K562 (cell line): Measurements from ENCODE around the gene ZBTB48. TPM values are rescaled to one million over a fixed set of nuclear protein-coding genes. Genes with fewer than 3 reads are reported as not detected.

Experiments
- BACH1 ChIP-seq: fragments of 200-800 bp; sonication (Bioruptor generic); IDR thresholded peaks from 2 replicates; pipeline ENCODE4 v1.6.1; 2016; ENCODE audit warnings: missing genetic modification characterization, missing compliant biosample characterization
- BRD9 ChIP-seq: fragments of 450-650 bp; IDR thresholded peaks from 2 replicates; pipeline ENCODE4 v1.6.1; 2018; ENCODE audit warnings: low read depth; ENCODE audit not compliant: partially characterized antibody
- EP300 ChIP-seq: IDR thresholded peaks from 2 replicates; pipeline ENCODE4 v1.6.1; 2012; ENCODE audit warnings: low read length, improper control_type of control experiment
- JUND ChIP-seq, 2 experiments: IDR thresholded peaks; 2 replicates in 1 of 2; 3 replicates in 1 of 2; pipeline ENCODE4 v1.6.1; 2011; ENCODE audit warnings: borderline replicate concordance in 2 of 2, low read depth in 2 of 2, low read length in 2 of 2, improper control_type of control experiment in 1 of 2, missing biosample characterization in 1 of 2, missing genetic modification characterization in 1 of 2, missing genetic modification reagents in 1 of 2
- MYC ChIP-seq, 2 experiments: fragments of 250-450 bp in 1 of 2; sonication (Bioruptor Pico) in 1 of 2; IDR thresholded peaks; 2 replicates each; pipeline versions ENCODE4 v1.5.1 to v1.6.1; 2012 to 2021; ENCODE audit warnings: low read depth in 2 of 2, borderline replicate concordance in 1 of 2, improper control_type of control experiment in 1 of 2, low read length in 1 of 2, mild to moderate bottlenecking in 1 of 2, moderate library complexity in 1 of 2
- PTRF ChIP-seq: fragments of 450-650 bp; IDR thresholded peaks from 2 replicates; pipeline ENCODE4 v1.6.1; 2016; ENCODE audit warnings: mild to moderate bottlenecking, missing genetic modification characterization, missing compliant biosample characterization
- THRAP3 ChIP-seq: fragments of 450-650 bp; IDR thresholded peaks from 2 replicates; pipeline ENCODE4 v1.6.1; 2016; ENCODE audit warnings: mild to moderate bottlenecking, inconsistent platforms, borderline replicate concordance
- ZEB2 ChIP-seq: fragments of 450-650 bp; IDR thresholded peaks from 2 replicates; pipeline ENCODE4 v1.6.1; 2016
- ZNF134 ChIP-seq: fragments of 250-450 bp; sonication (Bioruptor Pico); conservative IDR thresholded peaks from 2 replicates; pipeline ENCODE4 v1.4.0; 2020
- polyA plus RNA-seq, 8 experiments: library from polyadenylated mRNA; depleted of rRNA in 4 of 8; stranded (reverse) in 5 of 8; unstranded in 3 of 8; fragments of >200 nt; fragmentation: Nextera tagmentation in 2 of 8; fragmentation: Illumina TruSeq in 1 of 8; extraction: Ambion mirVana in 2 of 8; extraction: Trizol in 1 of 8; gene quantifications; 2 replicates each; pipeline versions ENCODE4 v1.2.1 to v1.2.3, GENCODE V29; 2011 to 2014; ENCODE audit warnings: inconsistent platforms in 1 of 8, missing spikeins in 1 of 8
- total RNA-seq, 7 experiments: library from RNA; depleted of rRNA in 6 of 7; stranded (reverse); fragments of >200 nt in 6 of 7; fragmentation: Illumina TruSeq in 2 of 7; extraction: Trizol in 2 of 7; gene quantifications; 2 replicates each; pipeline versions ENCODE4 v1.2.1 to v1.2.3, GENCODE V29; 2011 to 2021; ENCODE audit warnings: low replicate concordance in 1 of 7
- TF ChIP-seq, protein P1 (sequence below), 2 experiments: fragments of 450-650 bp in 1 of 2; sonication (generic) in 1 of 2; formaldehyde crosslinking in 1 of 2; IDR thresholded peaks; 2 replicates each; pipeline versions ENCODE4 v1.7.1 to v1.9.0; 2016 to 2022; ENCODE audit warnings: inconsistent platforms in 1 of 2, mild to moderate bottlenecking in 1 of 2, missing genetic modification reagents in 1 of 2
- TF ChIP-seq, protein P2 (sequence below), 3 experiments: fragments of 200-800 bp in 1 of 3; fragments of 250-450 bp in 1 of 3; fragments of 450-650 bp in 1 of 3; sonication (Bioruptor Pico) in 1 of 3; sonication (Bioruptor generic) in 1 of 3; formaldehyde crosslinking in 1 of 3; IDR thresholded peaks; 2 replicates each; pipeline versions ENCODE4 v1.6.1 to v1.8.0; 2016 to 2022; ENCODE audit warnings: mild to moderate bottlenecking in 2 of 3, missing genetic modification characterization in 2 of 3, missing compliant biosample characterization in 1 of 3, moderate library complexity in 1 of 3

ZBTB48 gene
- total and polyA plus RNA-seq, 9 of the 15 experiments (the other 6 are each of a cell fraction or from before 2014, with no cell fraction given), result 1.9 to 66.9 (median 29.5) TPM

DNA sequence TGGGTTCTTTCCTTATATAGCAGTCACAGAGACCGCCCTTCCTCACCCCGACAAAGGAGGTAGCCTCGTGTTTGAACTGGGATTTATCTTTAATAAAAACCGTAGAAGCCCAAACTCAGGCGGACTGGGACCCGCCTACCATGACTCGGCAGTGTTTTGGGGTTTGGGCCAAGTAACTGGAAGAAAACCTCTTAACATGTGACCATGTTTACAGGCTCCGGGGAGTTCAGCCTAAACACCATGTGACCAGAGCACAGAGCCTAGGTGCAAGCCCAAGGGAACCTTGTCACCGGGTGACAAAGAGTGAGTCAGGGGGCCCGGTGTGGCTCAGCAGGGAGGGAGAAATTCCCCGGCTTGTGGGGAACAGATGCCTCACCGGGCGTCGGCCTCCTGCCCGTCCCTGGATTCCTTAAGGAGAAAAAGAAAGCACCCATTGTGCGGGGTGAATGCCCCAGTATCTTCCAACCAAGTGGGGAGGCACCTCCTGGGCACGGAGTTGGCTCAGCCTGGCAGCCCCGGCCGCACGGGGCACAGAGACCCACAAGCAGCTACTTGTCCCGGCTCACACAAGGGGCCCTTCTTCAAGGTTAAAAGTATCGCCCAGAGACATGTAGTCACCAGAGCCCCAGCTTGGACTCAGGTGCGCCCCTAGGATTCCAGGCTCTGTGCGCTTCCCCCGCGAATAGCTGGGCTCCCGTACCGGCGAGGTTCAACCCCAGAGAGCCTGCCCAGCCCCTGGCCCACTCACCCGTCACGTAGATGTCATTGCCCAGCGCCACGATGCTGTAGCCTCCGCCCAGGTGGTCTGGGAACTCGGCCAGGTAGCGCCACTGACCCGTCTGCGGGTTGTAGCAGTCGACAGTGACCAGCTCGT is 21.5 kb downstream of the ZBTB48 start (continued):
- TF ChIP-seq JUND (IDR thresholded peaks at IDR 0.05; ENCODE audit: borderline replicate concordance, low read depth, low read length) (peak; percentile 80), JUND (tag; IDR thresholded peaks at IDR 0.05; ENCODE audit: borderline replicate concordance, low read depth, low read length) (peak; percentile 46; the same call in 1 of the 3 replicates), BRD9 (peak; percentile 28), ZNF134 (no peak), BACH1 (tag) (peak; percentile 91), EP300 (peak; percentile 66; the same call in 1 of the 2 replicates), PTRF (no peak), MYC (IDR thresholded peaks at IDR 0.05; ENCODE audit: low read depth, low read length) (peak; percentile 93), MYC (CRISPR knock-in tag; IDR thresholded peaks at IDR 0.05; ENCODE audit: borderline replicate concordance, low read depth) (peak; percentile 90; the same call in 1 of the 2 replicates), THRAP3 (no peak), ZEB2 (peak; percentile 39; the same call in 1 of the 2 replicates)
- TF ChIP-seq, protein P1, sequence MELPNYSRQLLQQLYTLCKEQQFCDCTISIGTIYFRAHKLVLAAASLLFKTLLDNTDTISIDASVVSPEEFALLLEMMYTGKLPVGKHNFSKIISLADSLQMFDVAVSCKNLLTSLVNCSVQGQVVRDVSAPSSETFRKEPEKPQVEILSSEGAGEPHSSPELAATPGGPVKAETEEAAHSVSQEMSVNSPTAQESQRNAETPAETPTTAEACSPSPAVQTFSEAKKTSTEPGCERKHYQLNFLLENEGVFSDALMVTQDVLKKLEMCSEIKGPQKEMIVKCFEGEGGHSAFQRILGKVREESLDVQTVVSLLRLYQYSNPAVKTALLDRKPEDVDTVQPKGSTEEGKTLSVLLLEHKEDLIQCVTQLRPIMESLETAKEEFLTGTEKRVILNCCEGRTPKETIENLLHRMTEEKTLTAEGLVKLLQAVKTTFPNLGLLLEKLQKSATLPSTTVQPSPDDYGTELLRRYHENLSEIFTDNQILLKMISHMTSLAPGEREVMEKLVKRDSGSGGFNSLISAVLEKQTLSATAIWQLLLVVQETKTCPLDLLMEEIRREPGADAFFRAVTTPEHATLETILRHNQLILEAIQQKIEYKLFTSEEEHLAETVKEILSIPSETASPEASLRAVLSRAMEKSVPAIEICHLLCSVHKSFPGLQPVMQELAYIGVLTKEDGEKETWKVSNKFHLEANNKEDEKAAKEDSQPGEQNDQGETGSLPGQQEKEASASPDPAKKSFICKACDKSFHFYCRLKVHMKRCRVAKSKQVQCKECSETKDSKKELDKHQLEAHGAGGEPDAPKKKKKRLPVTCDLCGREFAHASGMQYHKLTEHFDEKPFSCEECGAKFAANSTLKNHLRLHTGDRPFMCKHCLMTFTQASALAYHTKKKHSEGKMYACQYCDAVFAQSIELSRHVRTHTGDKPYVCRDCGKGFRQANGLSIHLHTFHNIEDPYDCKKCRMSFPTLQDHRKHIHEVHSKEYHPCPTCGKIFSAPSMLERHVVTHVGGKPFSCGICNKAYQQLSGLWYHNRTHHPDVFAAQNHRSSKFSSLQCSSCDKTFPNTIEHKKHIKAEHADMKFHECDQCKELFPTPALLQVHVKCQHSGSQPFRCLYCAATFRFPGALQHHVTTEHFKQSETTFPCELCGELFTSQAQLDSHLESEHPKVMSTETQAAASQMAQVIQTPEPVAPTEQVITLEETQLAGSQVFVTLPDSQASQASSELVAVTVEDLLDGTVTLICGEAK (IDR thresholded peaks at IDR 0.05), result peak; percentile 15; the same call in 1 of the 2 replicates
- TF ChIP-seq, protein P1 (CRISPR knock-in tag; IDR thresholded peaks at IDR 0.05), result no peak
- TF ChIP-seq, protein P2, sequence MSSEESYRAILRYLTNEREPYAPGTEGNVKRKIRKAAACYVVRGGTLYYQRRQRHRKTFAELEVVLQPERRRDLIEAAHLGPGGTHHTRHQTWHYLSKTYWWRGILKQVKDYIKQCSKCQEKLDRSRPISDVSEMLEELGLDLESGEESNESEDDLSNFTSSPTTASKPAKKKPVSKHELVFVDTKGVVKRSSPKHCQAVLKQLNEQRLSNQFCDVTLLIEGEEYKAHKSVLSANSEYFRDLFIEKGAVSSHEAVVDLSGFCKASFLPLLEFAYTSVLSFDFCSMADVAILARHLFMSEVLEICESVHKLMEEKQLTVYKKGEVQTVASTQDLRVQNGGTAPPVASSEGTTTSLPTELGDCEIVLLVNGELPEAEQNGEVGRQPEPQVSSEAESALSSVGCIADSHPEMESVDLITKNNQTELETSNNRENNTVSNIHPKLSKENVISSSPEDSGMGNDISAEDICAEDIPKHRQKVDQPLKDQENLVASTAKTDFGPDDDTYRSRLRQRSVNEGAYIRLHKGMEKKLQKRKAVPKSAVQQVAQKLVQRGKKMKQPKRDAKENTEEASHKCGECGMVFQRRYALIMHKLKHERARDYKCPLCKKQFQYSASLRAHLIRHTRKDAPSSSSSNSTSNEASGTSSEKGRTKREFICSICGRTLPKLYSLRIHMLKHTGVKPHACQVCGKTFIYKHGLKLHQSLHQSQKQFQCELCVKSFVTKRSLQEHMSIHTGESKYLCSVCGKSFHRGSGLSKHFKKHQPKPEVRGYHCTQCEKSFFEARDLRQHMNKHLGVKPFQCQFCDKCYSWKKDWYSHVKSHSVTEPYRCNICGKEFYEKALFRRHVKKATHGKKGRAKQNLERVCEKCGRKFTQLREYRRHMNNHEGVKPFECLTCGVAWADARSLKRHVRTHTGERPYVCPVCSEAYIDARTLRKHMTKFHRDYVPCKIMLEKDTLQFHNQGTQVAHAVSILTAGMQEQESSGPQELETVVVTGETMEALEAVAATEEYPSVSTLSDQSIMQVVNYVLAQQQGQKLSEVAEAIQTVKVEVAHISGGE (CRISPR knock-in tag; IDR thresholded peaks at IDR 0.05), result peak in 1 of 3 experiments; percentile 38; a peak in 1 of 6 replicates
